SU-DHL-6 (cell line): Measurements from ENCODE around the gene ESCO1.

Source experiments
- H2AFZ ChIP-seq: fragments of 200-600 bp; sonication (generic); 2 replicates; pipeline ENCODE4 v1.6.1; 2014; ENCODE audit warnings: low read depth, mild to moderate bottlenecking, moderate library complexity, mixed read lengths, antibody characterized with exemption, low read length; ENCODE audit not compliant: severe bottlenecking
- H3F3A ChIP-seq: fragments of 200-600 bp; shearing (Covaris generic); 2 replicates; pipeline ENCODE4 v1.6.0; 2016; ENCODE audit warnings: antibody characterized with exemption, mild to moderate bottlenecking; ENCODE audit not compliant: insufficient read depth
- H3K27ac ChIP-seq: fragments of 200-600 bp; sonication (generic); 2 replicates; pipeline ENCODE4 v1.5.1; 2016; ENCODE audit warnings: low read depth, mild to moderate bottlenecking, low read length, moderate library complexity, mixed read lengths
- H3K27me3 ChIP-seq: fragments of 200-600 bp; sonication (generic), shearing (Covaris generic); 2 replicates; pipeline ENCODE4 v1.6.0; 2014; ENCODE audit warnings: mild to moderate bottlenecking, low read length
- H3K36me3 ChIP-seq: fragments of 200-600 bp; sonication (generic); 2 replicates; pipeline ENCODE4 v1.6.1; 2014; ENCODE audit warnings: mild to moderate bottlenecking, low read length, mixed read lengths
- H3K4me2 ChIP-seq: fragments of 300-600, 200-600 bp; shearing (Covaris generic), sonication (generic); 2 replicates; pipeline ENCODE4 v1.6.0; 2014; ENCODE audit warnings: low read length, low read depth, mild to moderate bottlenecking; ENCODE audit not compliant: poor library complexity, severe bottlenecking
- H3K4me3 ChIP-seq: fragments of 200-600 bp; sonication (generic); 2 replicates; pipeline ENCODE4 v1.5.1; 2014; ENCODE audit warnings: antibody characterized with exemption, low read length, mild to moderate bottlenecking, mixed read lengths; ENCODE audit not compliant: insufficient read depth, poor library complexity, severe bottlenecking
- H3K79me2 ChIP-seq: fragments of 200-600 bp; sonication (generic); 2 replicates; pipeline ENCODE4 v1.6.1; 2014; ENCODE audit warnings: mild to moderate bottlenecking, low read length, moderate library complexity; ENCODE audit not compliant: insufficient read depth
- H3K9ac ChIP-seq: fragments of 200-600 bp; sonication (generic); 2 replicates; pipeline ENCODE4 v1.7.0; 2014; ENCODE audit warnings: mild to moderate bottlenecking, low read length
- H3K9me2 ChIP-seq: fragments of 200-600 bp; sonication (generic); replicated peaks from 2 replicates; pipeline ENCODE4 v1.6.1; 2014; ENCODE audit warnings: low read length; ENCODE audit not compliant: insufficient read depth
- H3K9me3 ChIP-seq: fragments of 200-600 bp; sonication (generic); 2 replicates; pipeline ENCODE4 v1.6.1; 2014; ENCODE audit warnings: low read length, mixed read lengths; ENCODE audit not compliant: insufficient read depth
- H4K20me1 ChIP-seq: fragments of 200-600 bp; sonication (generic); 2 replicates; pipeline ENCODE4 v1.6.1; 2014; ENCODE audit warnings: low read depth, mild to moderate bottlenecking, antibody characterized with exemption, low read length, moderate library complexity, mixed read lengths
- CTCF ChIP-seq: fragments of 200-600 bp; sonication (generic); IDR thresholded peaks from one replicate; pipeline ENCODE4 v1.5.1; 2017; ENCODE audit warnings: antibody characterized with exemption, mild to moderate bottlenecking, low read length, moderate library complexity; ENCODE audit not compliant: insufficient read depth, poor library complexity, severe bottlenecking
- EZH2phosphoT487 ChIP-seq: fragments of 200-600 bp; sonication (generic), shearing (Covaris generic); conservative IDR thresholded peaks from 2 replicates; pipeline ENCODE4 v1.6.1; 2018; ENCODE audit warnings: mild to moderate bottlenecking, antibody characterized with exemption, low read length, moderate library complexity, mixed read lengths

ESCO1 gene

GRCh38 chr18:21484851-21485636 lies 115.5 kb downstream of the ESCO1 start:
- TF ChIP-seq CTCF (no peak), EZH2phosphoT487 (no peak)
- H3K4me2 ChIP-seq, result no peak overlapping the region
- no peaks in the 10 kb centered on the region for H3K9me2 ChIP-seq
- H3K79me2 ChIP-seq, result no peaks in the 10 kb centered on the region
- no peaks in the 10 kb centered on the region for H3K27me3 ChIP-seq
- no peak overlapping the region for H3K9ac ChIP-seq
- no peaks in the 10 kb centered on the region for H3F3A ChIP-seq
- H3K4me3 ChIP-seq, result no peak overlapping the region
- no peak overlapping the region for H2AFZ ChIP-seq
- H3K9me3 ChIP-seq, result no peaks in the 10 kb centered on the region
- no peaks in the 10 kb centered on the region for H4K20me1 ChIP-seq
- H3K36me3 ChIP-seq, result no peaks in the 10 kb centered on the region
- H3K27ac ChIP-seq, result no peak overlapping the region

GRCh38 chr18:21483051-21483450 lies 117.5 kb downstream of the ESCO1 start:
- Histone ChIP-seq H4K20me1 (no peaks in the 10 kb centered on the region), H3K9me3 (no peaks in the 10 kb centered on the region), H3F3A (no peaks in the 10 kb centered on the region), H2AFZ (no peak overlapping the region), H3K27ac (no peak overlapping the region), H3K4me3 (no peak overlapping the region), H3K27me3 (no peaks in the 10 kb centered on the region), H3K79me2 (no peaks in the 10 kb centered on the region), H3K9ac (no peak overlapping the region), H3K4me2 (no peak overlapping the region), H3K9me2 (no peaks in the 10 kb centered on the region), H3K36me3 (no peaks in the 10 kb centered on the region)
- TF ChIP-seq CTCF (no peak), EZH2phosphoT487 (no peak)

- no peaks in the 10 kb centered on the region for H3K9me3 ChIP-seq
- H2AFZ ChIP-seq, result no peak overlapping the region
- H3K36me3 ChIP-seq, result no peaks in the 10 kb centered on the region
- H3K79me2 ChIP-seq, result no peaks in the 10 kb centered on the region
- no peak for TF ChIP-seq EZH2phosphoT487
- TF ChIP-seq CTCF, result no peak
- H3K9ac ChIP-seq, result no peak overlapping the region
- no peak overlapping the region for H3K4me3 ChIP-seq
- H4K20me1 ChIP-seq, result no peaks in the 10 kb centered on the region
- no peak overlapping the region for H3K4me2 ChIP-seq
- no peak overlapping the region for H3K27ac ChIP-seq
- no peaks in the 10 kb centered on the region for H3K27me3 ChIP-seq
- H3F3A ChIP-seq, result no peaks in the 10 kb centered on the region
- no peaks in the 10 kb centered on the region for H3K9me2 ChIP-seq
Observed at GRCh38 chr18:21481739-21482138, 118.8 kb downstream of the ESCO1 start.
